GM21576 (cell line): ENCODE results near the gene CLDND1.
A peak's percentile ranks its signal among the peaks of the same experiment; 100 is the strongest.
"Not testable (repeated sequence)": the region's sequence is repeated elsewhere in the genome, so short reads cannot be mapped to it uniquely, and the experiment has no call there.

Experiments
- ATAC-seq: cut with Tn5 transposase; IDR thresholded peaks from one replicate; pipeline ENCODE4 v1.9.1; 2021; ENCODE audit warnings: mild to moderate bottlenecking, moderate library complexity; ENCODE audit not compliant: unreplicated experiment

Gene CLDND1

DNA sequence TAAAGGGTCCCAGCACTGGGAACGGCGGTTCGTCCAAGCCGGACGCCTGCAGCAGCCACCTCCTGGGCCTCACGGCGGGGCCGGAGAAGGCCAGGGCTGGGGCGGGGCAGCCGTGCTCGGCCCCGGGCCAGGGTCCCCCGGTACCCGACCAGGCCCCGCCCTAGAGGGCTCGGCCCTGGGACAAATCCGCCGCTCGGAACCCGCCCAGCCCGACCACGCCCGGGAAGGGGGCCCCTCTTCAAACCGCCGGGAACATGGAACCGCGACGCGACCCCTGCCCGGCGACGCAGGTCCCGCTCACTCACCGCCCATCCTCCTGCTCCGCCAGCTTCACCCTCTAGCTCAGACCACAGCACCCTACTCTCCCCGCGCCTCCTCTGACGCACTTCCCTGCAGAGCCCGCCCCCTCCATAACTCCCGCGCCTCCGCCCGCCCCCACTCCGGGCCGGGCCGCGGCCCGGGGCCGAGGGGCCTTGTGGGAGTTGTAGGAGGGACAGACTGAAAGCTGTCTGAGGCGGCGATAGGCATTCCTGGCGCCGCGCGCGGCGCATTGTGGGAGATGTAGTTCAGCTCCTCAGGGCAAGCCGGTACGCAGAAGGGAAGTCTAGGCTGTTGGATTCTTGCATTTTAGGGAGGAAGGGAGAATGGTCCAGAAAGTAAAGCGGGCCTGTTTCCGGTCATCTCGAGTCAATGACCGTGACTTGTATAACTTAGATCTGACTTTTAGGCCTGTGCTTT lies at the start of gene CLDND1:
TSS of gene CLDND1 (minus strand) at position 359 of the 738 bp plus-strand sequence. CDS start 1,478 bp downstream, outside the sequence.
- peak; percentile 89 for ATAC-seq

DNA sequence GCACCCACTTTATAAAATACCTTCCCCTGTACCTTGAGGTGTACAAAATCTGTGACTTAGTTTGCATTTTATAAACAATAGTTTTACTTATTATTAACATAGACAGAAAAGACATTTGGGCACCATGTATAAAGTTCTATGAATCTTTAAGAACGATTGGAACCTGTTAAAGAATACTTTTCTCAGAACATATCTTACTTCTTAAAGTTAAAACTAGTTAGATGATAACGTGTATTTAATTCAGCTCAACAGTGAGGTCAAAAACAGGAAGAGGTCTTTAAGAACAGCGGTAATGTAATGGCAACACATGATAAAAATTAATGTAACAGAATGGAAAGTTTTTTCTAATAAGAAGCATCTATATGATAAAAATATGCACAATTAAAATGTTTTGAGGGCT lies 45.7 kb upstream of the CLDND1 start:
- ATAC-seq, result no peak

DNA sequence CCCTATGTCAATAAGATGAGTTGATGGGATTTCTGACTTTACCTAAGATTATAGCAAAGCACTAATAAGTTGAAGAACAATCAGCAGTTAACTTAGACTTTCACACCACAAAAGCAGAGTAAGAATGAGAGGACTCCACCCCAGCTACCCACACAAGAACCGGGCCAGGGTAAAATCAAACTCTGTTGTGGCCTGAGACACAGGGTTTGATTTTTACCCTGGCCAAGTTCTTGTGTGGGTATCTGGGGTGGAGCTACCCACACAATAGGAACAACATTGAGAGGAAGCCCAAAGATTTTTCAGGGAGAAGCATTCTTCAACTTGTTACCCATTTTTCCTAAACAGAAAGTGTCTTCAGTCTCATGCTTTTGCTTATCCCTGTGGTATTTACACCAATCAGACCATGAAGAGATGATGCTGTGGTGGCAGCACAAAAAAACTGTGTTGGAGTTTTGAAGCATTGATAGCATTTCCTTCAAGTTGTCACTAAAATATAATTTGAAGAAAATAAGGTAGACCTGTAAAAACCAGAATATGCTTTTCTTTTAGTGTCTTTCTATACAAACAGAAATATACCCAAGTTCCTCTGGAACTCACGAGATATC lies 45.1 kb upstream of the CLDND1 start:
- no peak for ATAC-seq

DNA sequence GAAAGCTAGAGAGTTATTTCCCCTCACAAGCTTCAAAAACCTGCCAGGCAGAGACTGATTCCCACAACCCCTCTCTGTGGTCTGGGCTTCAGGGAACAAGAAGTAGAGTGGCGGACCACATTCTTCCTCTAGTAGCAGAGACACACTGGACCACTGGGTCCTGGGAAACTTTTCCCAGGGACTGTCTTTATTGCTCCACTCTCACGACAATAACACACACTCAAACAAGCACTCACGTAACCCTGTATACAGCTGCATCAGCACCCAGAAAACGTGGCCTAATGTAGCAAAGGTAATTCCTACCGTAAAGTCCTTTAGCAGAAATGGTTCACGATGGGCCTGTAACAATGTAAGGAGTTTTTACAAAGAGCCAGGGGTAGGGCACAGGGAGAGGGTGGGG lies 43.1 kb upstream of the CLDND1 start:
- ATAC-seq, result no peak

- ATAC-seq, result no peak
Observed at GRCh38 chr3:98565237-98565643, 42.5 kb upstream of the CLDND1 start.

DNA sequence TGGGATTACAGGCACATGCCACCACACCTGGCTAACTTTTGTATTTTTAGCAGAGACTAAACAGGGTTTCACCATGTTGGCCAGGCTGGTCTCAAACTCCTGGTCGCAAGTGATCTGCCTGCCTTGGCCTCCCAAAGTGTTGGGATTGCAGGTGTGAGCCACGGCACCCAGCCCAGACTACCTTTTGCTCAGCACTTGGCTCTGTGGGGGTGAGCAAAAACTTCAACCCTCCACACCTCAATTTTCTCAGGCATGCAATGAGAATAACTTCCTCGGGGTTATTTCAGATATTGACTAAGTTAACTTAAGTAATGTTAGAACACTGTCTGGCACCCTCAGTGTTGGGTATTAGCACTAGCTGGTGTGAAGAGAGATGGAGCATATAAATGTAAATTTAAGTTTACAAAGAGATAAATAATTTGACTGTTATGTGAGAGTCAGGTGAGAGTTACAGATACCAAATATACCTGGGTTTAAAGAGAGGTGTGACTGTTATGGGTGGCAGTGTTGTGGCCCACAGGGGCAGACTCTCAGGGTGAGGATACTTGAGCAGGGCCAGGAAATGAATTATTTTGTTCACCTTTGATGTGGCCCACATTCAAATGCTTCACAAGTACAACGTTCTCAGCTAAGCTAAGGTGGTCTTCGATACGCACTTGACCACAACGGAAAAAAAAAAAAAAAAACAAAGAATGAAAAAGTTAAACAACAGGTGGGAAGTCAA lies 41.7 kb upstream of the CLDND1 start:
- peak; percentile 16 for ATAC-seq

DNA sequence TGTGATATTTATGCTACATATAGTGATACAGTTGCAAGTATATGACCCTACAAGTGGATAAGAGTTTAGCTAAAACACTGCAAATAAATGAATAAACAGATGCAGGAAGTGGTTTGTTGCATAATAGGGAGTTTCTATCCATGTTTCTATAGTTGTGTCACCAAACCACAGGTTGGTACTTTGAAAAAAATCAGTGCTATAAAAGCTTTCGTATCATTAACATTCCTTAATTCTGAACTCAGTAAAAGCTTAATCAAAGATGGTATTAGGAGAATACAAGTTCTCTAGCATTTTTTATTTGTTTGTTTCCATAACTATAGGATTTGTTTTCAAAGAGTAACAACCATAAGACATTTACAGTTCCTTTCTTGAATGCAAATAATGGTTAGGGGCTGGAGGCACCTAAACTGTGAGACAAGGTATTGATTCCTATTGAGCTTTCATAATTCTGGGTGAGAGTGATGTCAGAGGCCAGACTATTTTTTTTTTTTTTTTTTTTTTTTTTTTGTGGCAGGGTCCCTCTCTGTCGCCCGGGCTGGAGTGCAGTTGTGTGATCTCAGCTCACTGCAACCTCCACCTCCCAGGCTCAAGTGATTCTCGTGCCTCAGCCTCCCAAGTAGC lies 41.1 kb upstream of the CLDND1 start:
- peak; percentile 58 for ATAC-seq

GRCh38 chr3:98561727-98562521 lies 39.2 kb upstream of the CLDND1 start:
- peak; percentile 19 for ATAC-seq

- no peak for ATAC-seq
Observed at GRCh38 chr3:98560911-98561310, 38.2 kb upstream of the CLDND1 start.

- not testable (repeated sequence) for ATAC-seq
Observed at GRCh38 chr3:98559769-98560168, 37.1 kb upstream of the CLDND1 start.

DNA sequence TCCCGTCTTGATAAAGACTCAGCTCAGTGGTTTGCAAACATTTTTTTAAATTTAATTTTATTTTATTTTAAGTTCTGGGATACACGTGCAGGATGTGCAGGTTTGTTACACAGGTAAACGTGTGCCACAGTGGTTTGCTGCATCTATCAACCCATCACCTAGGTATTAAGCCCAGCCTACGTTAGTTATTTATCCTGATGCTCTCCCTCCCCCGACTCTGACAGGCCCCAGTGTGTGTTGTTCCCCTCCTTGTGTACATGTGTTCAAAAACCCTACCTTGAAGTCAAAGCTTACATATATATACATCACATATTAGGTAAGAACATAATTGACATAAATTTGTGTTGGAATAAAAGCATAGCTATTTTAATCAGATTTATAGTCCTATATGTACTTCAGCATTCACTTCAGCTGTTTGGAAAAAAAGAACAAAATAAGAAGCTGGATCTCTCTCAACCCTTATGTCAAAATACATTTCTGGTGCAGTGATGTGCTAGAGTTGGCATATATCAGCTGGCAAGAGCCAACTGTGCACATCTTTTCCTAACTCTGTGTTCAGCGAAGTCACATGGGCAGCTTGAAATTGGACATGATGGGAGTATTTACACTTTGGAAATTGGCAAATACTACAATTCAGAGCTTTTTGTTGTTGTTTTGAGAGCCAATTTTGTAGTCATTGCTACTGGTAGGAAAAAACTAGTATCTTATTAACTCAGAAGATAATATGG lies 35.6 kb upstream of the CLDND1 start:
- no peak for ATAC-seq

DNA sequence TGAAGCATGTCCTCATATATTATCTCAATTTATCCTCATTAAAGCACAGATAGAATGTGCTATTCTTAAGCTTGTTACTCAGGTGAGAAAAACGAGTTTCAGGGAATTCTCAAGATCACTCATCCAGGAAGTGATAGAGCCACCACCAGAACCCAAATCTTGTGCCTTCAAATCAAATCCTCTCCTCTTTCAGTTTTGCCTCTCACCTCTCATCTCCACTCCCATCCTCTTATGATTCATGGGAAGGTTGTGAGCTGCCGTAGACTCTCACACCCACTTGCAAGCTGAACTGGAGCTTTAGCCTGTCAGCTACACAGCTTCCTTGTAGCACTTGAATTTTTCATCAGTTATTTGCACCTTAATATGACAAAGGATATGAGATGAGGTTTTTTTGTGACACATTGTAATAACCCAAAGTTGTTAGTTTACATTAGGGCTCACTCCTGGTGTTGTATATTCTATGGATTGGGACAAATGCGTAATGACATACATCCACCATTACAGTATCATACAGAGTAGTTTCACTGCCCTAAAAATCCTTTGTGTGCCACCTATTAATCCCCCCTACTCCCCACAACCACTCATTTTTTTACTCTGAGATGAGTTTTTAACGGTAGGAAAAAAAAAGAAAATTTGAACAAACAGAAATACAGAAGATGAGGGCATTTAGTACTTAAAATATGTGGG lies 34.8 kb upstream of the CLDND1 start:
- ATAC-seq, result peak; percentile 15

DNA sequence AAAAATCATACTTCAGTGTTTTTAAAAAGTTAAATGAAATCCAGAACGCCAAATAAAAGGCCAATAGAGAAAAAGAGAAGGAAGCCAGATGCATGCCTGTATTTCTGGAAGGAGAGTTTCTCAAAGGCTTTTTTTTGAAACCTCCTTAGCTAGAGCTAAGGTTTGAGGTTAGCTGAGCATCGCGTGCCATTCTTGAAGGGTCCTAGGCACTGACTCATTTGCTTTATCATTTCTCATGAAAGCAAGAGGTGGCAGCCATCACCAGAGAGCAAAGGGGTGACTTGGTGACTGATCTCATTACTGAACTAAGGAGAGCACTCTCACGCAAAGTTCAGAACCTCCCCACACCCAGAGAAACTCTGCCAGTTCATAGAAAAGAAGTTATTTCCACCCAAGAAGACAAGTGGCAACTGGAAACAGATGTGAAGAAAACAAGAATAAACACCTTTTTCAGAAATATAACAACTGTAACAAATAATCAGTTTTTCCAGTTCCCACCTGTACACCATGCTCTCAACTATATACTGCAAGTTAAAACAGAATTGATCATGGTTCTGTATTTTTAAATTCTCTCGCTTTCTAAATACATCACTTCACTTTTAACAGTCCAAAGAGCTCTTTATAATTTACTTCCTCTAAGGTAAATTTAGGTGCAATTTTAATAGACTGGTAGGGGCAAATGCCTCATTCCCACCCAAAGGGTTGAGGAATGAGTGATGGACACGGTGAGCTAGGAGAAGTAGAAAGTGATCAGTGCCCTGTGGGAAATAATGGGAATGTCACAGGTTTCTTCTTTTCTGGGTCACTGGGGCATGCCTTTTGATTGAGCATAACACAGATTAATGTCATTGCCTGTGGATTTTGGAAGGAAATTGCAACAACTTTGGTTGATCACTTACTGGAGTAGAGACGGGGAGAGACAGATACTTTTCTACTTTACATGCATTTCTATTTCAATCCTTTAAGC lies 33.7 kb upstream of the CLDND1 start:
- ATAC-seq, result peak; percentile 75

- ATAC-seq, result no peak
Observed at GRCh38 chr3:98555025-98555379, 32.3 kb upstream of the CLDND1 start.

DNA sequence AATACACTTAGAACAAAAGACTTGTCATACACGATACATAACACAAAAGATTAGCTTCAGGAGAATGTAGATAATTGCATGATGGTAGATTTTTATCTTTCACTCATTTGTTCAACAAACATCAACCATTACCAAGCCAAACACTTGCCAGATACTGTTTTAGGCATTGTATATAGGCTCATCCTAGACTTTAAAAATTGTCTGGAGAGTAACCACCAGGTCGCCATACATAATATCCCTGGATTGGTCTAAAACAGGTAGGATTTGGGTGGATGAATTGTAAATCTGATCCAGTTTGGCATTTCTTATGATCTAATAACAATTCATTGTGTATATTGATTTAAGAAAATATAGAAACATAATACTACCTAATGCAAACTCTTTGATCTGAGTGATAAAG lies 31.9 kb upstream of the CLDND1 start:
- no peak for ATAC-seq

DNA sequence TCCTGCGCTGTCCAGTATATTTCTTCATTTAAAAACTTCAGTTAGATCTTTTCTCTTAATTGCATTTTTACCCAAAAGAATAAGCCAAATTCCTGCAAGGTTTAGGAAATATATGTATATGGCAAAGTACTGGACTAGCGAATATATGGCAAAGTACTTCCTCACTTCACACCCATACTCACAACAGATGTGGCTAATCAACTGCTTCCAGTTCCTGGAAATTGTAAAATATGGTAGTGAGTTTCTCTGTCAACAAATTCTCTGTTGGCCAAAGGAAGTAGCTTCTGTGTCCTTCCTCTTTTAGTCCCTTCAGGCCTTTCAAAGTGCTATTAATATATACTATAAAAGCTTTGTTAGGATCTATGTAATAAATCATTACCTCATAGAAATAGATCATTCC lies 31.1 kb upstream of the CLDND1 start:
- no peak for ATAC-seq

DNA sequence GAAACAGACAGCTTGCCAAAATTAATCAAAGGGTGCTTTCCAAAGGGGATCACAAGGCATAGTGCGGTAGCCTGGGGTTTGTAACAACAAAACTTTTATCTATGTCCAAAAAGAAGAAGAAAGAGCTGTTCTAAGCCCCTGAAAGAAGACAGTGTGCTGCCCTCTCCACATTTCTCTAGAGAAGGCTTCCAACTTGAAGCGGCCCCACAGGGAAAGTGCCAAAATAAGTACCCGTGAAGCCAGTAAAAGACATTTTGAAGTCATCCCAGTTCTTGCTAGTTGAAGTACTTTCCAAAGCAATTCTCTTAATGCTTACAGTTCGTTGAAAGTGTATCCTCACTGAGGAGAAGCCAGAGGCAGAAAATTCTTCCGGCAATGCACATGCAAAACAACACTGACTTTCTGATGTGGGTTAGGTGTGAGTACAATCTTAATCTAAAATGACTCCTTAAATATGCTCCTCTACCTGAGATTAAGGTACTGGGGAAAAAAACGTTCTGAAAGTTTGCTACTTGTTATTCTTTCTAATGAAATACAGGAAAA lies 30.4 kb upstream of the CLDND1 start:
- ATAC-seq, result no peak
